IPS-NIHi7 (cell line): Measurements from ENCODE around the gene MYO1B.

ENCODE experiments used
- DNase-seq: peaks from one replicate; pipeline ENCODE4 v3.0.0; 2012; ENCODE audit warnings: mixed read lengths; ENCODE audit errors: extremely low spot score

Gene MYO1B

GRCh38 chr2:191258996-191259395 is 13.8 kb downstream of the MYO1B start:
- no peak for DNase-seq

- DNase-seq, result no peak
Observed at GRCh38 chr2:191262436-191262835, 17.2 kb downstream of the MYO1B start.

GRCh38 chr2:191263050-191263449 is 17.8 kb downstream of the MYO1B start:
- DNase-seq, result no peak

- DNase-seq, result no peak
Observed at GRCh38 chr2:191264647-191265081, 19.5 kb downstream of the MYO1B start.

GRCh38 chr2:191265311-191266170 is 20.3 kb downstream of the MYO1B start:
- no peak for DNase-seq

- no peak for DNase-seq
Observed at GRCh38 chr2:191266201-191266600, 21.0 kb downstream of the MYO1B start.

- DNase-seq, result no peak
Observed at GRCh38 chr2:191268596-191268995, 23.4 kb downstream of the MYO1B start.

GRCh38 chr2:191270306-191271161 is 25.3 kb downstream of the MYO1B start:
- DNase-seq, result no peak

- no peak for DNase-seq
Observed at GRCh38 chr2:191272064-191272463, 26.9 kb downstream of the MYO1B start.

- no peak for DNase-seq
Observed at GRCh38 chr2:191274413-191274815, 29.2 kb downstream of the MYO1B start.

GRCh38 chr2:191276792-191277465 is 31.7 kb downstream of the MYO1B start:
- DNase-seq, result no peak

- DNase-seq, result peak; percentile 60
Observed at GRCh38 chr2:191280290-191280689, 35.1 kb downstream of the MYO1B start.

GRCh38 chr2:191280834-191281756 is 35.9 kb downstream of the MYO1B start:
- DNase-seq, result no peak

- DNase-seq, result no peak
Observed at GRCh38 chr2:191285252-191285651, 40.0 kb downstream of the MYO1B start.

GRCh38 chr2:191287820-191288219 is 42.6 kb downstream of the MYO1B start:
- DNase-seq, result no peak

GRCh38 chr2:191289049-191289448 is 43.8 kb downstream of the MYO1B start:
- no peak for DNase-seq

- no peak for DNase-seq
Observed at GRCh38 chr2:191291471-191291870, 46.3 kb downstream of the MYO1B start.

- no peak for DNase-seq
Observed at GRCh38 chr2:191292869-191293268, 47.7 kb downstream of the MYO1B start.

- DNase-seq, result no peak
Observed at GRCh38 chr2:191295088-191295487, 49.9 kb downstream of the MYO1B start.

- no peak for DNase-seq
Observed at GRCh38 chr2:191296083-191297006, 51.1 kb downstream of the MYO1B start.
